ENCODE results near the gene ADARB2.

ADARB2 gene

DNA sequence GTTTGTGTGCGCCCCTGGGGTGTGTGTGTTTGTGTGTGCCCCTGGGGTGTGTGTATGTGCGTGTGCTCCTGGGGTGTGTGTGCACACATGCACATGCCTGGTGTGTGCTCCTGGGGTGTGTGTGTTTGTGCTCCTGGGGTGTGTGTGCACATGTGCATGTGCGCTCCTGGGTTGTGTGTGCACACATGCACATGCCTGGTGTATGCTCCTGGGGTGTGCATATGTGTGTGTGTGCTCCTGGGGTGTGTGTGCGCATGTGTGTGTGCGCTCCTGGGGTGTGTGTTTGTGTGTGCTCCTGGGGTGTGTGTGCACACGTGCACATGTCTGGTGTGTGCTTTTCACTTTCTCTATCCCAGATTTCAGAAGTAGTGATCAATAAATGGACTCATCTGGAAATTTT lies 360.1 kb downstream of the ADARB2 start:
- Histone ChIP-seq H3K4me1 (peaks cover 12% of the 10 kb centered on the region), H4K20me1 (0 out of 2 replicates have a peak, but pooled peaks cover 8% of the 10 kb centered on the region), H3K4me3 (no peak overlapping the region), H3K9ac (no peak overlapping the region), H3K9me3 (no peaks in the 10 kb centered on the region), H3K4me2 (no peak overlapping the region), H3K36me3 (no peaks in the 10 kb centered on the region), H3K27ac (no peak overlapping the region), H3K27me3 (no peaks in the 10 kb centered on the region)
- TF ChIP-seq Cebpa-rat (IDR thresholded peaks at IDR 0.05) = no peak

DNA sequence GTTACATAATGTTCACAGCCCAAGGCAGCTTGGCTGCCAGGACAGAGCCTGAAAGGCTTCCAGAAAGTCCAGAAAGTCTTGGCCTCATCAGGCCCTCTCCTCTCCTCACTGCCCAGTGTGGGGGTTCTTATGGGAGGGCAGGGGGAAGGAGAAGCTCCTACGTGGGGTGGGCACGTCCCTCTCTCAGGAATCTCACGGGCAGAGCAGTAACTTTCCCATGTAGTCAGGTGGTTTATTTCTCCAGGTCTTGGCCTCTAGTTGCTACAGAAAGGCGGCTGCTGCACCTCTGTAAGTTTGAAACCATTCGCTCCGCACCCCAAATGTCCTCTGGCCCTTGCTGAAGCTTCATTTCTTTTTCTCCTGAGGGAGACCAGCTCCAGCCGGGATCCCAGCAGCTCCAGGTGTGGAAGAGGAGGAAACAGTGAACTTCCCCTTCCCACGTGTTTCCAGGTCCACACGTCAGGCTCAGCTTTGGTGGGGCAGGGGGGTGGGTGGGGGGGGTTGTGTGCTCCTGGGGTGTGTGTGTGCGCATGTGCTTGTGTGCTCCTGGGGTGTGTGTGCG lies 360.9 kb downstream of the ADARB2 start:
- H3K9me3 ChIP-seq = no peaks in the 10 kb centered on the region
- no peaks in the 10 kb centered on the region for H3K36me3 ChIP-seq
- H3K4me2 ChIP-seq = no peak overlapping the region
- 0 out of 2 replicates have a peak, but pooled peaks cover 8% of the 10 kb centered on the region for H4K20me1 ChIP-seq
- peaks cover 12% of the 10 kb centered on the region for H3K4me1 ChIP-seq
- no peak overlapping the region for H3K27ac ChIP-seq
- no peaks in the 10 kb centered on the region for H3K27me3 ChIP-seq
- no peak for TF ChIP-seq Cebpa-rat (IDR thresholded peaks at IDR 0.05)
- H3K4me3 ChIP-seq = no peak overlapping the region
- H3K9ac ChIP-seq = no peak overlapping the region

DNA sequence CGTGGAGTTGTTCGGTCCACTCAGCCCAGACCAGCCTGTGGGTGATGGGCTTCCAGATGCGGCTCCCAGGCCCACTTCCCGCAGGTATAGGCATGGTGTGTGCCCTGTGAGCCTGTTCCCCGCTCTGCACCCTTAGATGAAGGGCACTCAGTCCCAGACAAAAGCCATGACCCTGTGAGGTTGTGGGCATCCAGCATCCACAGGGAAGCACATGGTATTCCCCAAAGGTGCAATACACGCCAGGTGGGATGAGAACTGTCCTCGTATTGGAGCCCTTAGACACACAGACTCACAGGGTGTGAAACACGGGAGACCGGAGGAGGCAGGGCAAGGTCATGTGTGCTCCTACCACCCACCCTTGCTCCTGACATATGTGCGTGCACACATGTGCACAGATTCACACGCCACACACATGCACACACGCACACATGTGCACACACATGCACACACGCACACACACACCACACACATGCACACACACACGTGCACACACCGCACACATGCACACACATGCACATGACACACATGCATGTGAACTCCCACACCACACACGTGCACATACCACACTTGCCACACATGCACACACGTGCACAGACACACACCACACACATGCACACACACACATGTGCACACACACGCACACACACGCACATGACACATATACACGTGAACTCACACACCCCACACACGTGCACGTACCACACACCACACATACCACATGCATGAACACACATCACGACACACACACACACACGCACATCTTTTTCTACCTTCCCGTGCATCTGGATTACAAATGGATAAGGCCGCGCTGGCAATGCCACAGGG lies 361.8 kb downstream of the ADARB2 start:
- TF ChIP-seq Cebpa-rat (IDR thresholded peaks at IDR 0.05) = no peak
- Histone ChIP-seq H3K9ac (no peak overlapping the region), H3K9me3 (no peaks in the 10 kb centered on the region)

DNA sequence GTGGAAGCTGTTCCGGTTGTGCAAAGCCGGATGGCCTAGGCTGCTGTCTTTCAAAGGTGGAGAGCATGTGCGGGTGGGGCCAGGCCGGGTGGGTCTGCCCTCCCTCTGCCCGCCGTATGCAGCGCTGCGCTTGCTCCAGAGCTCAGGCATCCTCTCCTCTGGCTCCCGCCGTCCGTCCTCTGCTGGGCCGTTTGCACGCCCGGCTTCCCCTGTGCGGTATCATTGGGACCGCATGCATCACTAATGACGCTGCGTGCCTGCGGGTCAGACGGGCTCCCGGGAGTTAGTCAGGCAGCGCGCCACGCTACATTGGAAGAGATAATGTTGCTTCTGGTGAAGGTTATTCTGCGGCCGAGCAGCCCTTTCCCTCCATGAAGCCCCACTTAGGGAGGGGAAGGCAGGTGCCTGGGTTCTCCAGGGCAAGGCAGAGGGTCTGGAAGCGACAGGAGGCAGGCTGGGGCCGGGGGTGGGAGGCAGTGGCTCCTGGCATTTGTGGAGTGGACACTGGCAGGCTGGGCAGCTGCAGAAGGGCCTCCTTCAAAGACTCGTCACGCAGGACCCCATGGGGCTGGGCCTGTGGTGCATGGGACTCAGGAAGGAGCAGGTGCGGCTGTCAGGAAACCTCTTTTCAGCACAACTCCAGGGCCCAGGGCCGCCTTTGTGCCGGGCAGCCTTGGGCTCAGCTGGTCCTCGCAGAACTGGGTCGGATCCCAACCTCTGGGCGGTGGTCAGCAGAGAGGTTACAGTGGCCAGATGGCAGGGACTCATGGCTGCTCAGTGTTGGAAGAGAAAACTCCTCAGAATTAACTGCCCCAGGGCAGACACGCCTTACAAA lies 362.6 kb downstream of the ADARB2 start:
- Histone ChIP-seq H3K36me3 (no peaks in the 10 kb centered on the region), H3K4me3 (no peak overlapping the region), H4K20me1 (0 out of 2 replicates have a peak, but pooled peaks cover 3% of the 10 kb centered on the region), H3K9ac (no peak overlapping the region), H3K27me3 (no peaks in the 10 kb centered on the region), H3K4me2 (peak overlapping the region; percentile 66), H3K9me3 (no peaks in the 10 kb centered on the region), H3K27ac (no peak overlapping the region), H3K4me1 (peaks cover 23% of the 10 kb centered on the region)
- no peak for TF ChIP-seq Cebpa-rat (IDR thresholded peaks at IDR 0.05)

More for the DNA sequence above, 361.8 kb downstream of the ADARB2 start:
- H3K36me3 ChIP-seq = no peaks in the 10 kb centered on the region
- H3K4me1 ChIP-seq = peaks cover 15% of the 10 kb centered on the region
- H3K4me3 ChIP-seq = no peak overlapping the region
- no peaks in the 10 kb centered on the region for H3K27me3 ChIP-seq
- H4K20me1 ChIP-seq = 0 out of 2 replicates have a peak, but pooled peaks cover 8% of the 10 kb centered on the region
- H3K27ac ChIP-seq = no peak overlapping the region
- H3K4me2 ChIP-seq = peak overlapping the region; percentile 66

DNA sequence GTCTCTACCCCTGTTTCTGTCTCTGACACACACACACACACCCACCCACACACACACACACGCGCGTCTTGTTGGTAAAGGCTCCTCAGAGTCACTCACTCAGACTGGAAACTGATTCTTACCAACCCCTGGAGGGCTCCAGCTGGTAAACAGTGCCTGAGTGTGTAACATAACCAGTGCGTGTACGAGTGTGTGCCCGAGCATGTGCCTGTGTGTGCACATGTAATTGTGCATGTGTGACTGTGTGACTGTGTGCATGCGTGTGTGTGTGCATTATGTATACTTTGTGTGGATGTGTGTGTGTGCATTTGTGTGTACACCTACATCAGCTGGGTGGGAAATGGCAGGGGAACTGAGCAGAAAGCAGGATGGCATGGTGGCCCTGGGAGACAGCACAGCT lies 364.0 kb downstream of the ADARB2 start:
- Histone ChIP-seq H4K20me1 (no peaks in the 10 kb centered on the region), H3K27ac (no peak overlapping the region), H3K4me1 (peaks cover 37% of the 10 kb centered on the region), H3K9ac (no peak overlapping the region), H3K9me3 (no peaks in the 10 kb centered on the region), H3K4me3 (no peak overlapping the region), H3K4me2 (no peak overlapping the region), H3K36me3 (no peaks in the 10 kb centered on the region), H3K27me3 (no peaks in the 10 kb centered on the region)
- no peak for TF ChIP-seq Cebpa-rat (IDR thresholded peaks at IDR 0.05)

DNA sequence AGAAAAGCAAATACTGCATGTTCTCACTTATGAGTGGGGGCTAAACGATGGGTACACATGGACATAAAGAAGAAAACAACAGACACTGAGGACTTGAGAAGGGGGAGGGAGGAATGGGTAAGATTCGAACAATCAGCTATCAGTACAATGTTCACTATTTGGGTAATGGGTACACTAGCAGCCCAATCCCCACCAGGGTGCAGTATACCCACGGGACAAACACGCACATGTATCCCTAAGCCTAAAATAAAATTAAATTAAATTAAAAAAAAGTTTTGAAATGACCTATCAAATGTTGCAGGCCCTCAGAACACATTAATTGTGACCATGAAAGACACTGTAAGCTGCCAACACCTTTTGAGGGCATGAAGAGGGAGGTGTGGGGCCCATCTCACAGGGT lies 365.1 kb downstream of the ADARB2 start:
- Histone ChIP-seq H3K4me2 (no peak overlapping the region), H3K27me3 (no peaks in the 10 kb centered on the region), H3K4me3 (no peak overlapping the region), H4K20me1 (no peaks in the 10 kb centered on the region), H3K9ac (no peak overlapping the region), H3K4me1 (peaks cover 38% of the 10 kb centered on the region), H3K27ac (no peak overlapping the region), H3K9me3 (no peaks in the 10 kb centered on the region), H3K36me3 (no peaks in the 10 kb centered on the region)
- no peak for TF ChIP-seq Cebpa-rat (IDR thresholded peaks at IDR 0.05)

DNA sequence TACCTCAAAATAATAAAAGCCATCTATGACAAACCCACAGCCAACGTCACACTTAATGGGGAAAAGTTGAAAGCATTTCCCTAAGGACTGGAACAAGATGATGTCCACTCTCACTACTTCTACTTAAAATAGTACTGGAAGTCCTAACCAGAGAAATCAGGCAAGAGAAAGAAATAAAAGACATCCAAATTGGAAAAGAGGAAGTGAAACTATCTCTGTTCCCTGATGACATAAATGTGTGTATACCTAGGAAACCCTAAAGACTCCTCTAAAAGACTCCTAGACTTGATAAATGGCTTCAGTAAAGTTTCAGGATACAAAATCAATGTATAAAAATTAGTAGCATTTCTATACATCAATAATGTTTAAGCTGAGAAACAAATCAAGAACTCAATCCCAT lies 367.0 kb downstream of the ADARB2 start:
- no peak overlapping the region for H3K9ac ChIP-seq
- no peak overlapping the region for H3K4me3 ChIP-seq
- H3K4me2 ChIP-seq = peak overlapping the region; percentile 81
- H3K27ac ChIP-seq = no peak overlapping the region
- H4K20me1 ChIP-seq = no peaks in the 10 kb centered on the region
- H3K9me3 ChIP-seq = no peaks in the 10 kb centered on the region
- TF ChIP-seq Cebpa-rat (IDR thresholded peaks at IDR 0.05) = no peak
- H3K36me3 ChIP-seq = no peaks in the 10 kb centered on the region
- H3K4me1 ChIP-seq = peaks cover 36% of the 10 kb centered on the region
- no peaks in the 10 kb centered on the region for H3K27me3 ChIP-seq

DNA sequence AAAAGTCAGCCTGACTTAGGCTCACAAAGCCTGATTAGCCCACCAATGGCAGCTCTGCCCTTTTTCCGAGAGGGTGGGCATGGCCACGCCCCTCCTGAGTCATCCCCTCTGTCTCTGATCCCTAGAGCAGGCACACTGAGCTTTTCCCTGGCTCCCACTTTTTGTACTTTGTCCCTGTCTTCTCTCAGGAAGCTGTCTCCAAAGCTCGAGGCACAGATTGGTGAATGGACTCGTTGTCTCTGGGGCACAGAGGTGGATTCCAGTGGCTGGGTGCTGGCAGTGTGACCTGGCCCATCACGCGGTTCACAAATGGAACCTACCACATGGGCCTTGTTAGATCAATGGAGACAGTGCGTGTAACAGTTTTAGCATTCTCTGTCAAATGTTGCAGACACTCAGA lies 367.7 kb downstream of the ADARB2 start:
- H3K9ac ChIP-seq = no peak overlapping the region
- no peaks in the 10 kb centered on the region for H3K9me3 ChIP-seq
- H3K36me3 ChIP-seq = no peaks in the 10 kb centered on the region

DNA sequence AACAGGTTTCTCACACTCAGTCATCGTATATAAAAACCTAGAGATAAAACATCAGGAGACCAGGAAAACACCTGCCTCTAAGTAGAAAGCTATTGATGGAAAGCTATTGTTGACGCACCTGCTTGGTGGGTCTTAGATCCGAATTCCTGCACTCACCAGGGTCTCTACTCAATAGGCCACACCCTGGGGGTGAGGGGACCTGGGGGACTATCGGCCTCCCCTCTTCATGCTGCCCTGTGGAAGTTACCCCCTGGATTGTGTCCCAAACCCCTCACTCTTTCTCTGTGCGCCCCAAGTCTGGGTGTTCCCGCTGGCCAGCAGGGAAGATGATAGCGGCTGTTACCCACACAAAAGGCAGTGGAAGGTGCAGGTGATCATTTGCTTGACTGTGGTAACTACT lies 368.1 kb downstream of the ADARB2 start:
- H3K4me2 ChIP-seq = peak overlapping the region; percentile 81

More for the DNA sequence above, 367.7 kb downstream of the ADARB2 start:
- peak overlapping the region; percentile 81 for H3K4me2 ChIP-seq
- no peak for TF ChIP-seq Cebpa-rat (IDR thresholded peaks at IDR 0.05)
- peaks cover 30% of the 10 kb centered on the region for H3K4me1 ChIP-seq
- no peak overlapping the region for H3K27ac ChIP-seq
- H4K20me1 ChIP-seq = no peaks in the 10 kb centered on the region
- no peak overlapping the region for H3K4me3 ChIP-seq
- H3K27me3 ChIP-seq = no peaks in the 10 kb centered on the region

DNA sequence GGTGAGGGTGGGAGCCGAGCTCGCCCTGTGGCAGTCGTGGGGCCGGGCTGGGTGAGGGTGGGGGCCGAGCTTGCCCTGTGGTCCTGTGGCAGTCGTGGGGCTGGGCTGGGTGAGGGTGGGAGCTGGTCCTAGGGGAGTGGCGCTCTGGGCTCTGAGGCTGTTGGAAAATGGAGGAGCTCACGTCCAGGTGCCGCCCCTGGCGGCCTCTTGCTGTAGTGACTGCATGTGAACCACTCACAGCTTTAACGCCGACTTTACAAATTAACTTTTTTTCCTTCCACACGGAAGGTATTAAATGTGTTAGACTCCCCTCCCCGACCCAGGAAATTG lies 368.5 kb downstream of the ADARB2 start:
- no peak for TF ChIP-seq Cebpa-rat (IDR thresholded peaks at IDR 0.05)
- H3K27me3 ChIP-seq = no peaks in the 10 kb centered on the region

More for the DNA sequence above, 368.1 kb downstream of the ADARB2 start:
- Histone ChIP-seq H4K20me1 (no peaks in the 10 kb centered on the region), H3K27me3 (no peaks in the 10 kb centered on the region), H3K27ac (no peak overlapping the region), H3K9me3 (peaks cover 2% of the 10 kb centered on the region), H3K36me3 (no peaks in the 10 kb centered on the region), H3K9ac (no peak overlapping the region), H3K4me1 (peaks cover 25% of the 10 kb centered on the region), H3K4me3 (no peak overlapping the region)
- no peak for TF ChIP-seq Cebpa-rat (IDR thresholded peaks at IDR 0.05)

More for the DNA sequence above, 368.5 kb downstream of the ADARB2 start:
- no peaks in the 10 kb centered on the region for H4K20me1 ChIP-seq
- H3K9ac ChIP-seq = no peak overlapping the region
- peaks cover 6% of the 10 kb centered on the region for H3K9me3 ChIP-seq
- H3K4me3 ChIP-seq = no peak overlapping the region
- H3K4me2 ChIP-seq = peak overlapping the region; percentile 81; the same call in 1 of the 2 replicates
- no peaks in the 10 kb centered on the region for H3K36me3 ChIP-seq
- H3K4me1 ChIP-seq = peaks cover 25% of the 10 kb centered on the region
- no peak overlapping the region for H3K27ac ChIP-seq

Measured in BLaER1 (cell line).